GDM1 (cell line): ENCODE data around the gene RPAP3.

Experiments used
- DNase-seq: peaks from one replicate; lab custom pipeline; 2025; lab: John Stamatoyannopoulos, UW

The RPAP3 gene

GRCh38 chr12:47718531-47718930, 12.7 kb upstream of the RPAP3 start:
- DNase-seq, result no peak

- peak; percentile 73 for DNase-seq
These were observed 11.8 kb upstream of the RPAP3 start for GRCh38 chr12:47717443-47718193.

DNA sequence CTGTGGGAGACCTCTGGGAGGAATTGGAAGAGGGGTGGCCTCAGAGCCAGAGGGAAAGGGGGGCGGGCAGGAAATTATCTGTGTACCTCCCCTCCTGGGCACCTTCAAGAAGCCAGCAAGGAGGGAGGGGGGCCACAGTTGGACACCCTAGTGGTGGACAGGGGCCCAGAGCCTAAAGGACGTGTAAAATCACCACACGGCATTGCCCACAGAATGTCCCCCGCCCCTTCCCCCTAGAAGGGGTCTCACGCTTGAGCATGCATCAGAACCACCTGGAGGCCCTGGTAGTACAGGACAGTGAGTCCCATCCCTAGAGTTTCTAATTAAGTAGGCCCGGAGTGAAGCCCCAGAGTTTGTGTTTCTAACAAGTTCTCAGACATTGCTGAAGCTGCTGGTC, 11.2 kb upstream of the RPAP3 start:
- no peak for DNase-seq

GRCh38 chr12:47715877-47716548, 10.2 kb upstream of the RPAP3 start:
- DNase-seq, result no peak

DNA sequence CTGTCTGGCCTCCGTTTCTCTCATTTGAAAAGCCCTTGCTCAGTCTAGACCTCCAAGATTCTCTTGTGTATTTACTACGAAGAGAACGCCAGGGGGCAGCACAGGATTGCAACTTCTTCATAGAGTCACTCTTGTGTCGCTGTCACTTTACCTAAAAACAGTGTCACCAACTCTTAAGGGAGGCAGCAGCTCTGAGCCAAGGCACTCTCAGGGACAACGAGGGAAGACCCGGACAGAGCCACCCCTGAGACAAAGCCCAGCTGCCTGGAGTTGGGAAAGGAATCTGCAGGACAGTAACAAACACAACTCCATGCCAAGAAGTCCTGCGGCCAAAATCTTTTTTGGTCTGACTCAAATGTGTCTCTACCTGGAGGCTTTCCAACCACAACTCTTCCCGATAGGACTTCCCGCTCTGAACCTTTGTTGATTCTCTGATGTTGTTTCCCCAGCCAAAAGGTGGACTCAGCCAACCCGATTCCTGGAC, 9.6 kb upstream of the RPAP3 start:
- DNase-seq, result peak; percentile 65

- DNase-seq, result no peak
These were observed 9.1 kb upstream of the RPAP3 start for GRCh38 chr12:47714826-47715386.

GRCh38 chr12:47712171-47712570, 6.3 kb upstream of the RPAP3 start:
- no peak for DNase-seq

- DNase-seq, result no peak
These were observed 5.6 kb upstream of the RPAP3 start for GRCh38 chr12:47711448-47711847.

GRCh38 chr12:47710278-47710677, 4.4 kb upstream of the RPAP3 start:
- DNase-seq, result no peak

DNA sequence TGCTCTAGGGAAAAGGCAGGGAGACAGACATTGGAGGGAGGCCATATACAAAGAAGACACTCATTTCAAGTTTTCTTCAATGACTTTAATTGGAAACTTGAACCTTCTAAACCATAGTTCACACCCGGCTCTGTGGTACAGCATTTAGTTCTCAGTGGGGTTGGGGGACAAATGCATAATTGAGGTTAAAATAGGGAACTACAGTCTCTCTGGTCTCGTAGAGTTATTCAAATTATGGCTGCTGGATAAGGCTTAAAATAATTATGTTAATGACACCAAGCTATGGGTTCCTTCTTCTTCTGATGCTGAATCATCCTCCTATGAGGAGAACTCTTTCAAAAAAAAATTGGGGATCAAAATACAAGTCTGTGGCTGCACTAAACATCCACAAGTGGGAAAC, 3.8 kb upstream of the RPAP3 start:
- no peak for DNase-seq

GRCh38 chr12:47709237-47709636, 3.4 kb upstream of the RPAP3 start:
- DNase-seq, result no peak

DNA sequence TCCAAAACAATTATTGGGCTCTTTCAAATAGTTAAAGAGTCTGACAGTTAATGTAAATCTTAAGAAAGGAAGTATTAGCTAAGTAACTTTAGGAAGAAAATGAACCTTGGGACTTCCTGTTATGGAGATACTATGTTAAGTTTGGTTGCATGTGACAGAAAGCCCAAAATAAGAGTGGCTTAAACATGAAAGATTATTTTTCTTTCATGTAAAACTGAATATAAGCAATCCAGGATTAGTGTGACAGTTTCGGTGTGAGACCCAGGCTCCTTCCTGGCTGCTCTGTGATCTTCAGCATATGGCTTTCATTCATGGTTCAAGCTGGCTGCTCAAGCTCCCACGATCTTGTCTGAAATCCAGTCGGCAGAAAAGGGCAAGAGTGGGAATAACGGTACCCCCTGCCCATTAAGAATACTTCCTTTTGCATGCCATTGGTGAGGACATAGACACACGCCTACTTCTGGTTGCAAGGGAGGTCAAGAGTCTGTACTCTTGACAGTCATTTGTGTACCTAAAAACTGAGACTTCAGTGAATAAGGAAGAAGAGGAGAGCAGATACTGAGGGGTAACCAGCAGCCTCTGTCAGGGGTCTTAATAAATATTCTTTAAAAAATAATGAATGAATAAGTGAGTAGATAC, 2.2 kb upstream of the RPAP3 start:
- DNase-seq, result no peak

- no peak for DNase-seq
These were observed 1.5 kb upstream of the RPAP3 start for GRCh38 chr12:47707355-47707754.

DNA sequence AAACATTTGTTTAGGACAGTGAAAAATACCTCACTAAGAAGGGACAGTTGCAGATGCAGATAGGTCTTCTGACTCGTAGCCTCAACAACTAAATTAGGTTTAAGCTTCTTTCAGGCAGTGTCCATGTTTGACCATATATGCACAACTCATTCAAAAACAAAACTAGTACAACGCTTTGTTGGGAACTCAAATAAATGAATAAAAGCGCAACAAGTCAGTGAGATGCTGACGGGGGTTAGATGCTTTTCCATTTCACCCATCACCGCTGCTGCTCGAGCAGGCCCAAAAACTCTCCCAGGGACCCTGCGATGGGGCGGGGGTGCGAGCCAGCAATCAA, 633 bp downstream of the RPAP3 start:
- DNase-seq, result no peak

DNA sequence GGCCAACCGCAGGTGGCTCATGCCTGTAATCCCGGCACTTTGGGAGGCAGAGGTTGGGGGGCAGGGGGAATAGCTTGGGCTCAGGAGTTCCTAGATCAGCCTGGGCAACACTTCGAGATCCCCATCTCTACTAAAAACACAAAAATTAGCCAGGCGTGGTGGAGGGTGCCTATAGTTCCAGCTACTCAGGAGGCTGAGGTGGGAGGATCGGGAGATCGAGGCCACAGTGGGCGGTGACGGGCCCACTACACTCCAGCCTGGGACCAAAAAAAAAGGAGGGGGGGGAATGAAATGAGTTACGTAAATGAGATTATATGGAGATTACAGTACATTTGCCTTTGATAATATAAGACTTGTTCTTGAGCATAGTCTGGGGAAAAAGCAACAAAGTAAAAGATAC, 1.1 kb downstream of the RPAP3 start:
- DNase-seq, result no peak

- DNase-seq, result no peak
These were observed 5.6 kb downstream of the RPAP3 start for GRCh38 chr12:47700263-47700662.

- DNase-seq, result no peak
These were observed 7.2 kb downstream of the RPAP3 start for GRCh38 chr12:47698631-47699030.

GRCh38 chr12:47698055-47698454, 7.8 kb downstream of the RPAP3 start:
- no peak for DNase-seq

GRCh38 chr12:47689215-47689614, 16.6 kb downstream of the RPAP3 start:
- no peak for DNase-seq

- no peak for DNase-seq
These were observed 18.2 kb downstream of the RPAP3 start for GRCh38 chr12:47687636-47688035.

GRCh38 chr12:47686645-47687240, 19.1 kb downstream of the RPAP3 start:
- no peak for DNase-seq

DNA sequence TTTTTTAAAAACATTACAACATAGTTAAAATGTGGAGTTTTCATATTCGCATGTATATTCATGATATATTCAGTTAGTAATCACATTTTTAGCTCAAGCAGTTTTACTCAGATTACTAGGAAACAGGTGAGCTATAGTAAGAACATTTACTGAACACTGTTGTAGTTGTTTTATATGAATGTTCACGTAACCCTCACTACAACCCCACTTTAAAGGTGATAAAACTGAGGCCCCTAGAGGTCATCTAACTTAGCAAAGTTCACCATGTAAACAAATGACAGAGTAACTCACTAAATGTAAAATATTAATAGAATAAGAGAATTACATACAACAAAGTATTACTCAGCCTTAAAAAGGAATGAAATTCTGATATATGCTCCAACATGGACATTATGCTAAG, 26.0 kb downstream of the RPAP3 start:
- DNase-seq, result no peak

- DNase-seq, result no peak
These were observed 33.8 kb downstream of the RPAP3 start for GRCh38 chr12:47672068-47672467.
